Stimulated activated CD4-positive, alpha-beta T cell treated with anti-CD3 and anti-CD28 coated beads, Interleukin-15, amount 100 ng/mL, for 48 hours (primary cell): ENCODE results near the gene FEZF2.

Source experiments
- DNase-seq, 2 donors: peaks; one replicate each; pipeline ENCODE4 v3.0.0-alpha.2; 2020; ENCODE audit warnings: low read depth in 2 of 2

FEZF2 gene

GRCh38 chr3:62329971-62330370, 43.4 kb downstream of the FEZF2 start:
- DNase-seq, result no peak

GRCh38 chr3:62325896-62326295, 47.5 kb downstream of the FEZF2 start:
- no peak for DNase-seq

- DNase-seq, result no peak
These were observed 50.1 kb downstream of the FEZF2 start for GRCh38 chr3:62323241-62323640.
